Measurements from ENCODE around the gene FRAT1.

- TF ChIP-seq POLR2A (IDR thresholded peaks at IDR 0.05) (peak; percentile 70), CTCF (IDR thresholded peaks at IDR 0.05) (peak in 1 of 3 donors; percentile 13), EP300 (IDR thresholded peaks at IDR 0.05) (no peak)
These were observed 15.5 kb downstream of the FRAT1 start, which contains the start of gene FRAT2 for GRCh38 chr10:97334370-97335175.

All from ovary (tissue), 3 donors.